ENCODE data around the gene PFDN4. TPM values are rescaled to one million over a fixed set of nuclear protein-coding genes. Genes with fewer than 3 reads are reported as not detected.

PFDN4 gene
- total and polyA plus RNA-seq, 2 of the 13 experiments (the other 11 are each of a cell fraction or from before 2014, with no cell fraction given): 59.8 to 227 TPM

GRCh38 chr20:54168961-54169862 is 38.7 kb upstream of the PFDN4 start (continued):
- no peak for TF ChIP-seq ZNF773 (CRISPR knock-in tag; IDR thresholded peaks at IDR 0.05; ENCODE audit: borderline replicate concordance)
- 0 out of 3 replicates have a peak, but pooled peaks have one; percentile 25 for TF ChIP-seq MXI1 (IDR thresholded peaks at IDR 0.05; ENCODE audit: borderline replicate concordance, low read depth, low read length)
- no peak for TF ChIP-seq YEATS4 (CRISPR knock-in tag; IDR thresholded peaks at IDR 0.05; ENCODE audit: borderline replicate concordance)
- TF ChIP-seq HCFC1 (IDR thresholded peaks at IDR 0.05; ENCODE audit: low read depth, low read length): no peak
- no peak for TF ChIP-seq ASH2L (IDR thresholded peaks at IDR 0.05; ENCODE audit: insufficient read length, low read depth, low read length)
- no peak for TF ChIP-seq SOX13 (IDR thresholded peaks at IDR 0.05)
- peak in 1 of 2 experiments; percentile 63; a peak in 2 of 4 replicates for TF ChIP-seq SOX13 (CRISPR knock-in tag; conservative IDR thresholded peaks at IDR 0.05 in 1 of 2, IDR thresholded peaks at IDR 0.05 in 1 of 2)
- TF ChIP-seq BCLAF1 (IDR thresholded peaks at IDR 0.05): no peak
- no peak for TF ChIP-seq ZNF142 (CRISPR knock-in tag; IDR thresholded peaks at IDR 0.05)
- TF ChIP-seq KLF15 (CRISPR knock-in tag; IDR thresholded peaks at IDR 0.05; ENCODE audit: borderline replicate concordance): no peak
- no peak for TF ChIP-seq ZNF737 (CRISPR knock-in tag; IDR thresholded peaks at IDR 0.05; ENCODE audit: borderline replicate concordance)
- no peak for TF ChIP-seq SPEN (CRISPR knock-in tag; IDR thresholded peaks at IDR 0.05; ENCODE audit: low read depth)
- TF ChIP-seq ZNF761 (CRISPR knock-in tag; conservative IDR thresholded peaks at IDR 0.05): no peak
- no peak for TF ChIP-seq ZNF850 (CRISPR knock-in tag; conservative IDR thresholded peaks at IDR 0.05)
- no peak for TF ChIP-seq EZH2 (conservative IDR thresholded peaks at IDR 0.05; ENCODE audit: low read depth, low read length)
- TF ChIP-seq ZNF556 (CRISPR knock-in tag; IDR thresholded peaks at IDR 0.05; ENCODE audit: borderline replicate concordance): no peak
- TF ChIP-seq HIC2 (CRISPR knock-in tag; IDR thresholded peaks at IDR 0.05; ENCODE audit: low read depth): no peak
- TF ChIP-seq BHLHE40 (IDR thresholded peaks at IDR 0.05; ENCODE audit: low read length): no peak
- 0 out of 2 replicates have a peak, but pooled peaks have one; percentile 23 for TF ChIP-seq ZNF644 (CRISPR knock-in tag; IDR thresholded peaks at IDR 0.05; ENCODE audit: low read depth)
